Gastrocnemius medialis (tissue), 4 donors: ENCODE results near the gene TMED8.

Experiments
- POLR2A ChIP-seq, 2 donors: fragments of 450-650 bp; IDR thresholded peaks; one replicate each; pipeline ENCODE4 v1.6.1; 2017; ENCODE audit warnings: antibody characterized with exemption in 2 of 2, mild to moderate bottlenecking in 2 of 2, moderate library complexity in 2 of 2
- TF ChIP-seq, protein P1 (sequence below), 5 experiments: fragments of 450-650 bp in 3 of 5; fragments of 200-600 bp in 2 of 5; sonication (generic) in 2 of 5; IDR thresholded peaks in 4 of 5; conservative IDR thresholded peaks in 1 of 5; 1 replicate in 4 of 5; 2 replicates in 1 of 5; pipeline ENCODE4 v1.5.1; 2016 to 2019; ENCODE audit warnings: antibody characterized with exemption in 5 of 5, mild to moderate bottlenecking in 3 of 5, moderate library complexity in 3 of 5

DNA sequence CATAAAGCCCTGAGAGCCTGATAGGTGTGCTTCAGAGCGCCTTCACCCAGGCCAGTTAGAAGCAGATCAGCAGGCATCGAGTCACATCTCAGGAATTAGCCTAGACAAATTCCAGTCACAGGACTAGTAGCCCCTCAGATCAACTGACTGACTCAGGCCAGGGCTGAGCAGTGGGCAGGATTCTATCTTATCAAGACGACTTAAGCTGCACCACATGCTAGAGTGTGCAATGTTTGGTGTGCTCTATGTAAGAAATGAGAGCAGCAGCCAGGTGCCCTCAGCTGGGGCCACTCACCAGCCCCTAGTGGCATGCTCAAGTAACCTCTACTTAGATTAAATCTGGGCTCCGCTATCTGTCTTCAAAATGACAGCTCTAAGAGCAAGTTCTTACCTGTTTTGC lies 86.2 kb downstream of the TMED8 start:
- no peak for TF ChIP-seq POLR2A (IDR thresholded peaks at IDR 0.05)
- TF ChIP-seq, protein P1, sequence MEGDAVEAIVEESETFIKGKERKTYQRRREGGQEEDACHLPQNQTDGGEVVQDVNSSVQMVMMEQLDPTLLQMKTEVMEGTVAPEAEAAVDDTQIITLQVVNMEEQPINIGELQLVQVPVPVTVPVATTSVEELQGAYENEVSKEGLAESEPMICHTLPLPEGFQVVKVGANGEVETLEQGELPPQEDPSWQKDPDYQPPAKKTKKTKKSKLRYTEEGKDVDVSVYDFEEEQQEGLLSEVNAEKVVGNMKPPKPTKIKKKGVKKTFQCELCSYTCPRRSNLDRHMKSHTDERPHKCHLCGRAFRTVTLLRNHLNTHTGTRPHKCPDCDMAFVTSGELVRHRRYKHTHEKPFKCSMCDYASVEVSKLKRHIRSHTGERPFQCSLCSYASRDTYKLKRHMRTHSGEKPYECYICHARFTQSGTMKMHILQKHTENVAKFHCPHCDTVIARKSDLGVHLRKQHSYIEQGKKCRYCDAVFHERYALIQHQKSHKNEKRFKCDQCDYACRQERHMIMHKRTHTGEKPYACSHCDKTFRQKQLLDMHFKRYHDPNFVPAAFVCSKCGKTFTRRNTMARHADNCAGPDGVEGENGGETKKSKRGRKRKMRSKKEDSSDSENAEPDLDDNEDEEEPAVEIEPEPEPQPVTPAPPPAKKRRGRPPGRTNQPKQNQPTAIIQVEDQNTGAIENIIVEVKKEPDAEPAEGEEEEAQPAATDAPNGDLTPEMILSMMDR (IDR thresholded peaks at IDR 0.05 in 4 of 5, conservative IDR thresholded peaks at IDR 0.05 in 1 of 5): no peak
